ENCODE results near the gene HIVEP2. TPM values are rescaled to one million over a fixed set of nuclear protein-coding genes. Genes with fewer than 3 reads are reported as not detected.
A peak's percentile ranks its signal among the peaks of the same experiment; 100 is the strongest.

Gene HIVEP2
- total RNA-seq, 4 donors from 2014 or later, result 8.6 to 19.3 (median 12.7) TPM

DNA sequence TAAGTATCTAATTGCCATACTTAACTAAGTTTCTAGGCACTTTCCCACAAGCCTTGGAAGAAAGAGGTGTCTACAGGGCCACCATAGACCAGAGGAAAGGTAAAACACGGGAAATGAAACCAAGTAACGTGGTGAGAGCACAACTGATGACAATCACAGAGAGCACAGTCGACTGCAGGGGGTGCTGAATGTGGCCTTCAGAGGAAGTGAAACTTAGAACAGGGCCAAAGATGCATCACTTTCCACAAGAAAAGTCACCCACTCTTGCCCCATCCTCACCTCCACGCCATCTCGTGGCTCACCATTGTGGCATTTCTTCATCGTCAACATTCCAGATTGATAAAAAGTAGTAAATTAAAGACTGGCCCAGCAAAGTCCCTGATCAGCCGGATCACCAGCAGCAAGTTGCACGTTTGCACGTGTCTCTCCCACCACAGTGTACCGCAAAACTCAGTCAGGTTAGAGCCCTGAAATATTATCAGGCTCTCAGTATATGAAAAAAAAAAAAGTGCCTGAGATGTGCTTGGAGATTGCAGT is 31.4 kb downstream of the HIVEP2 start:
- DNase-seq, result no peak
- no peaks in the 10 kb centered on the region for H3K27me3 ChIP-seq
- no peaks in the 10 kb centered on the region for H3K36me3 ChIP-seq
- intact Hi-C loops (cut with DNase I), result no loop called here
- H3K4me3 ChIP-seq, result no peak overlapping the region
- no peaks in the 10 kb centered on the region for H3K9me3 ChIP-seq
- peak overlapping the region in 2 of 4 donors; percentile 39 to 42 for H3K27ac ChIP-seq
- peaks cover 0 to 5% (median 3%) of the 10 kb centered on the region in 3 donors for H3K4me1 ChIP-seq
- TF ChIP-seq POLR2A (IDR thresholded peaks at IDR 0.05) (no peak), CTCF (IDR thresholded peaks at IDR 0.05) (peak in 1 of 6 experiments; percentile 14)
- WGBS, 2 donors, result 73 to 91% methylated on average over 10 of the region's 10 CpGs

DNA sequence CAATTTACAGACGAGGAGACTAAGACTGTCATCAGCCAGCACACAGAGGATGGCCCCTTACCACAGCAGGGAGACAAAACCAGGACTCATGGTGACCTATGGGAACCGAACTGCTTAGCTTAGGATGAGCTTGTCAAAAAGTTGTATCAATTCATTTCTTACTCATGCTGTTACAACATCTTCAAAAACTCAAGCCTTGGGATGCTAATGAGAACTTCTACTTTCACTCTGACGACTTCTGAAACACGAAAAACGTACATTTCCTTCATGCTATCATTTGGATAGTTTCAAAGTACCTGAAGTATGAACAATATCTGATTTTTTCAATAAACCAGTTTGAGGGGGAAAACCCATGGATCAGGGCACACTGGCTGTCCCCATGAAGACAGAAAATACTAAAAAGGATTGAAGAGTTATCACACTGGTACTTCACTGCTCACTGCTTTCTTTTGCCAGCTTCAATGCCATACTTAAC is 31.9 kb downstream of the HIVEP2 start:
- no peak overlapping the region for H3K4me3 ChIP-seq
- 77 to 79% methylated on average over 5 of the region's 5 CpGs for WGBS, 2 donors
- no peak for TF ChIP-seq POLR2A (IDR thresholded peaks at IDR 0.05)
- H3K4me1 ChIP-seq, result peaks cover 0 to 5% (median under 1%) of the 10 kb centered on the region in 3 donors
- no peak for DNase-seq
- H3K27ac ChIP-seq, result peak overlapping the region in 2 of 4 donors; percentile 39 to 42
- no peaks in the 10 kb centered on the region for H3K27me3 ChIP-seq
- intact Hi-C loops (cut with DNase I), result no loop called here
- H3K36me3 ChIP-seq, result no peaks in the 10 kb centered on the region
- H3K9me3 ChIP-seq, result no peaks in the 10 kb centered on the region

DNA sequence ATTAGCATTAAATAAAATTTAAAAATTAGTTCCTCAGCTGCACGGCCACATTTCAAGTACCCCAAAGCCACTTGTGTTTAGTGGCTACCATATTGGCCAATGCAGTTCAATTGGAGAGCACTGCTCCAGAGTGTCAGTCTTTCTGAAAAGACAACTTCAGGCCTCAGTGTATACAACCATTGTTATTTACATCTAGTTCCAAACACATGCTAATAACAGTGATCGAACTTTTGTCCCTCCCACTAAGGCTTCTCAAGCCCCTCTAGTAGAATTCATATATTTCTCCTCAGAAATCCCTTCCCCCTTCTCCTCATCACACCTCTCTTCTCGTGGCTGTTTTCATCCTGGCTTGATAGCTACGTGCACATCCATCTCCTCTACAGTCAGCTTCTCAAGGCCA is 32.9 kb downstream of the HIVEP2 start:
- no peaks in the 10 kb centered on the region for H3K4me1 ChIP-seq
- H3K27ac ChIP-seq, result no peak overlapping the region
- intact Hi-C loops (cut with DNase I), result no loop called here
- H3K4me3 ChIP-seq, result no peak overlapping the region
- 92% methylated on average over 4 of the region's 4 CpGs for WGBS, 2 donors
- no peak for DNase-seq
- H3K27me3 ChIP-seq, result no peaks in the 10 kb centered on the region
- TF ChIP-seq CTCF (IDR thresholded peaks at IDR 0.05), result no peak
- no peaks in the 10 kb centered on the region for H3K9me3 ChIP-seq
- no peaks in the 10 kb centered on the region for H3K36me3 ChIP-seq

DNA sequence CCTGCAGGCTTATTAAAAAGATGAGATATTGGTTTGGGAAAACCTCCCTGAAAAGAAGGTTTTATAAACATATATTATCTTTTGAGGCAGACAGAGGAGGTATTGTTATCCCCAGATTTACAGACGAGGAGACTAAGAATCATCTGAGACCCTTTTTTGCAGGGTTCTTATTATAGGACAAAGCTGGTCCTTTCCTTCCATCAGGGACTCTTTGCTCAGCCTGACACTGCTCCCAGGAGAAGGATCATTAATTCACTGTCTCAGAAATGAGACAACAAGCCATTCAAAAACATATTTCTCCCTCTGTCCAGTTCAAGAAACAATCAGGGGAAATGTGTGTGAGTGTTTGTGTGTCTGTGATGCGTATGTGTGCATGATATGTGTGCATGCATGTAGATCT is 33.5 kb downstream of the HIVEP2 start:
- WGBS, 2 donors, result 83 to 92% methylated on average over 2 of the region's 2 CpGs
- intact Hi-C loops (cut with DNase I), result no loop called here
- no peak for TF ChIP-seq CTCF (IDR thresholded peaks at IDR 0.05)
- no peak for TF ChIP-seq POLR2A (IDR thresholded peaks at IDR 0.05)

GRCh38 chr6:142909686-142910085 is 35.3 kb downstream of the HIVEP2 start:
- no peak for DNase-seq
- H3K36me3 ChIP-seq, result no peaks in the 10 kb centered on the region
- H3K27me3 ChIP-seq, result no peaks in the 10 kb centered on the region
- TF ChIP-seq POLR2A (IDR thresholded peaks at IDR 0.05) (no peak), CTCF (IDR thresholded peaks at IDR 0.05) (no peak)
- no peaks in the 10 kb centered on the region for H3K4me1 ChIP-seq
- H3K4me3 ChIP-seq, result no peak overlapping the region
- no peak overlapping the region for H3K27ac ChIP-seq
- intact Hi-C loops (cut with DNase I), result no loop called here
- no peaks in the 10 kb centered on the region for H3K9me3 ChIP-seq

More for the DNA sequence above, 33.5 kb downstream of the HIVEP2 start:
- Histone ChIP-seq H3K9me3 (no peaks in the 10 kb centered on the region), H3K4me3 (no peak overlapping the region), H3K27ac (no peak overlapping the region), H3K4me1 (no peaks in the 10 kb centered on the region), H3K27me3 (no peaks in the 10 kb centered on the region), H3K36me3 (no peaks in the 10 kb centered on the region)
- DNase-seq, result no peak

DNA sequence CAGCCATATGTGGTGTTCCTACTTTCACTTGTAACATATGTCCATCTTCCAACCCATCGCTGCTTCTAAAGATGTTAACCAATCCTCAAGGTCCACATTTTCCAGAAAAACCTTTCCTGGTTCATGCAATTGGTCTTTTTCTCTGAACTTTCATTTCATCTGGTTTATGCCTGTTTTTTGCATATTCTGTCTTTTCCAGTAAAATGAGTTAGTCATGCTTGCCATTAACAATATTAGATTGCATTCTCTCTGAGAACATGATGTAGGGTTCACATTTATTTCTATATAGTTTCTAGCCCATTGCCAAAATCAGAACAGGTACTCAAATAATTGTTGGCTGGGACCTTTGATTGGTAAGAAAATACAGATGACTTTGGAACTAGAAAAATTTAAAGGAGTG is 36.7 kb downstream of the HIVEP2 start:
- Histone ChIP-seq H3K4me1 (peaks cover 0 to 4% (median 2%) of the 10 kb centered on the region in 3 donors), H3K4me3 (no peak overlapping the region), H3K36me3 (no peaks in the 10 kb centered on the region), H3K27ac (no peak overlapping the region), H3K9me3 (no peaks in the 10 kb centered on the region), H3K27me3 (no peaks in the 10 kb centered on the region)
- intact Hi-C loops (cut with DNase I), result no loop called here
- WGBS, 2 donors, result 88 to 93% methylated on average over 1 of the region's 1 CpG
- DNase-seq, result no peak
- TF ChIP-seq POLR2A (IDR thresholded peaks at IDR 0.05), result no peak

Measured in esophagus squamous epithelium (tissue), 5 donors.